GM12891 (cell line): ENCODE measurements around the gene HSPB6.
A peak's percentile ranks its signal among the peaks of the same experiment; 100 is the strongest.

Experiments
- DNase-seq: peaks from one replicate; pipeline ENCODE4 v3.0.0; 2011; ENCODE audit warnings: low spot score; ENCODE audit not compliant: insufficient read length
- FAIRE-seq: peaks from 2 replicates; lab custom pipeline; 2011; peaks lifted over from hg19 to GRCh38; lab: Jason Lieb, UNC
- PAX5 ChIP-seq: IDR thresholded peaks from 2 replicates; pipeline ENCODE4 v1.6.1; 2011; ENCODE audit warnings: low read length, moderate library complexity, mild to moderate bottlenecking; ENCODE audit not compliant: insufficient read depth, severe bottlenecking
- POLR2A ChIP-seq: IDR thresholded peaks from 2 replicates; pipeline ENCODE4 v1.6.1; 2011; ENCODE audit warnings: low read depth, low read length, control low read depth
- POLR2AphosphoS5 ChIP-seq: IDR thresholded peaks from 2 replicates; pipeline ENCODE4 v1.6.1; 2011; ENCODE audit warnings: low read depth, low read length, control low read depth
- POU2F2 ChIP-seq: IDR thresholded peaks from 2 replicates; pipeline ENCODE4 v1.6.1; 2011; ENCODE audit warnings: low read depth, mild to moderate bottlenecking, control low read depth, low read length, moderate library complexity
- SPI1 ChIP-seq: IDR thresholded peaks from 2 replicates; pipeline ENCODE4 v1.6.1; 2011; ENCODE audit warnings: low read depth, low read length, control low read depth
- TAF1 ChIP-seq: IDR thresholded peaks from 2 replicates; pipeline ENCODE4 v1.6.1; 2011; ENCODE audit warnings: low read depth, low read length, control low read depth

The HSPB6 gene

DNA sequence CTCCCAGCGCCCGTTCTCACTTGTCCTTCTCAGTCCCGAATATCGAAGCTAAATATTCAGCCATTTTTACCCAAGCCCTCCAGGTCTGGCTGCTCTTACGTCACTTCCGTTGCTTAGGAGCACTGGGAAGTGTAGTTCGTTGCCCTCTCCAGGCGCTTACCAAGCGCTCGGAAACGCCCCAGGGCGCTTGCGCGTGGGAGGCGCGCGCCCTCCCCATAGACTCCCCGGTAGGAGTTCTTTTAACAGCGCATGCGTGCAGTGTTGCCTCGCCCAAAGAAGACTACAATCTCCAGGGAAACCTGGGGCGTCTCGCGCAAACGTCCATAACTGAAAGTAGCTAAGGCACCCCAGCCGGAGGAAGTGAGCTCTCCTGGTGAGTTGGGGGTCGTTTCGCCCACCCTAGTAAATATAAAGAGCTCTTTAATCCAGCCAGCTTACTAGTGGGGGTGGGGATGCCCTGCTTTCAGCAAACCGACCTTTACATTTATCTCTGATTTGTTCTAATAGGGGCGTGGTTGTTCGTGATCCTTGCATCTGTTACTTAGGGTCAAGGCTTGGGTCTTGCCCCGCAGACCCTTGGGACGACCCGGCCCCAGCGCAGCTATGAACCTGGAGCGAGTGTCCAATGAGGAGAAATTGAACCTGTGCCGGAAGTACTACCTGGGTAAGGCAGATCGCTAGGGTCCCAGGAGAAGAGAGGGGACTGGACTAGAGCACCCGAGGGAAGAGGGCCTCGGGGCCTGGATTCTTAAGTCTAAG, 11.3 kb downstream of the HSPB6 start, which contains the start of the genes PSENEN and U2AF1L4:
Gene PSENEN (plus strand): TSS at position 324 of the 759 bp plus-strand sequence. CDS start 280 bp downstream, at position 604.
Gene U2AF1L4 (minus strand): TSS at position 91 of the 759 bp plus-strand sequence. CDS start 27 bp downstream, at position 64.
- peak; percentile 74 for DNase-seq
- TF ChIP-seq TAF1: peak; percentile 2; the same call in 1 of the 2 replicates
- TF ChIP-seq PAX5: no peak
- peak; percentile 69 for TF ChIP-seq SPI1
- FAIRE-seq: peak; percentile 94

- DNase-seq: peak; percentile 66
- peak; percentile 87 for FAIRE-seq
- TF ChIP-seq SPI1 (peak; percentile 47; the same call in 1 of the 2 replicates), PAX5 (no peak), POLR2A (peak; percentile 75), TAF1 (peak; percentile 64; the same call in 1 of the 2 replicates), POU2F2 (peak; percentile 63; the same call in 1 of the 2 replicates), POLR2AphosphoS5 (peak; percentile 87)
These were observed 12.2 kb downstream of the HSPB6 start for GRCh38 chr19:35744430-35745327.

DNA sequence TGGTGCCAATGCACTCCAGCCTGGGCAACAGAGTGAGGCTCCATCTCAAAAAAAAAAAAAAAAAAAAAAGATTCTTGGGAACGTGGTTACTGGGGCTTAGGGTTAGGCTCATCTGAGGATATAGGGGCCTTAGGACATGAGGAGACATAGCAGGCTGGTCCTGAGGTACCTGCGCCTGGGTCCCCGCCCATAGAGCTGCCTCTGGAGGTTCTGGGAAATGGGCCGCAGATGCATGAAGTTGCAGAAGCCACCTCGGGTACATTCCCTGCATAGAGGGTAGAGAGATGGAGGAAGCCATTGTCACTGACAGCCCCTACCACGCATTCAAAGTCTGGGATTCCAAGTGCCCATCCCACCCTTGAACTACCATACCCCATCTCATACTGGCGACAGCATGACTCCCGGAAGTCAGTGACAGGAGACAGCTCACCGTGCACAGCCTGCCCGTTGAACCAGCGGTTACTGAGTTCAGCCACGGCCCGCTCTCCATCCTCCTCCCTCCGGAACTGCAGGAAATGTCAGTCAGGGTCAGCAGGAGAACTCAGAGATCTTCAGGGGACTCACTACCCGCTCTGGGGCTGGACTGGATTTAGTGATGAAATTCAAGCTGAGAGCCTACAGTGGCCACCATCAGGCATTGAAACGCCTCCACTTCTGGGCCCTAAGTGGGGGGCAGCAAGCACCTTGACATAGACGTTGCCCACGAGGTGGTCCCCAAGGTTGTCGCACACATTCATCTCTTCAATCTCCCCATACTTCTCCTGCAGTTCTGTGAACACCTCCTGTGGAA, 13.0 kb downstream of the HSPB6 start:
- TF ChIP-seq POLR2A: no peak
- TF ChIP-seq POU2F2: no peak
- TF ChIP-seq TAF1: no peak
- TF ChIP-seq PAX5: no peak
- TF ChIP-seq POLR2AphosphoS5: no peak
- TF ChIP-seq SPI1: no peak
- no peak for DNase-seq
- no peak for FAIRE-seq

DNA sequence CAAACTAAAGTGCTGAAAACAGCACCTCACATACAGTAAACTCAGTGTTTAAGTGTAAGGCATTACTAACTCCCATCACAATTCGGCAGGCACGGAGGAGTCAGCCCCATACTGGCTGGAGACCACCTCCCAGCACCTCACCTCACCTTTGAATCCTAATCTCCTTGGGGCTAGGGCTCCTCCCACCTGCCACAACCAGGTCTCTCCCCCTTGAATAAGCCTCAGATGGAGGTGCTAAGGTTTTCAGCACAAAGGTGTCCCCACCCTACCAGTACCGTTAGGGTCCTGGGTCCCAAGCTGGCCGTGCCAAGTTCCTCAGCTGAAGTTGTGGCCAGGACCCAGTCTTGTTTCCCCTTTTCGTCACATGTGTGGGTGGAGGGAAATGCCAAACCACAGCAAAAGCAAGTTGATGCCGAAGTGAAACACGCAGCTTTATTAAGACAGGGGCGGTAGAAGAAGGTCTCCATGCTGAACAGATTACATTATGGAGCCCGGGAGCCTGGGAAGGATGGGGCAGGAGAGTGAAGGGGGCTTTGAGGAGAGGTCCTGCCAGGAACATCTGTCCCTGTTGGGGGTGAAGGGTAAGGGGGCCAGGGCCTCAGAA, 14.6 kb downstream of the HSPB6 start, which contains the start of gene IGFLR1:
Gene IGFLR1 (minus strand): TSS at position 332 of the 604 bp plus-strand sequence. CDS start 1,272 bp downstream, outside the sequence.
- TF ChIP-seq POLR2A: peak; percentile 96
- TF ChIP-seq POU2F2: peak; percentile 86
- TF ChIP-seq SPI1: peak; percentile 78
- TF ChIP-seq TAF1: peak; percentile 86
- TF ChIP-seq PAX5: no peak
- peak; percentile 97 for TF ChIP-seq POLR2AphosphoS5
- FAIRE-seq (peak; percentile 75), DNase-seq (peak; percentile 49)

DNA sequence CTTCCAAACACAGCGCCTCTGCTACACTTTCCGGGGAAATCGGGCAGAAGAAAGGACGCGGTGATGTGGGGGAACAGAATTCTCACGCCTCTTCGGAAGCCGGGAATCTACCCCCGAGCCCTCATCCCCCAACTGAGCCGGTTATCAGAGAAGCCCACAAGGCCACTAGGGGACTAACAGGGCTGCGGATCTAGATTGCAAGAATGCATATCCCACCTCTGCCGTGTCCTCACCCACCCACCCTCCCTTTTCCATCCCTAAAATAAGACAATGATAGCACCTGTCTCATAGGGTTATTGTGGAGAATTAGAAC, 15.7 kb downstream of the HSPB6 start:
- no peak for FAIRE-seq
- TF ChIP-seq POLR2AphosphoS5: no peak
- no peak for TF ChIP-seq TAF1
- no peak for TF ChIP-seq PAX5
- TF ChIP-seq POLR2A: no peak
- no peak for TF ChIP-seq SPI1
- no peak for TF ChIP-seq POU2F2
- DNase-seq: no peak

GRCh38 chr19:35740423-35741202, 16.2 kb downstream of the HSPB6 start:
- FAIRE-seq (peak; percentile 91), DNase-seq (peak; percentile 99)
- TF ChIP-seq TAF1 (peak; percentile 71), POLR2A (peak; percentile 75), PAX5 (no peak), POU2F2 (peak; percentile 59; the same call in 1 of the 2 replicates), SPI1 (no peak), POLR2AphosphoS5 (0 out of 2 replicates have a peak, but pooled peaks have one; percentile 36)

GRCh38 chr19:35740108-35740422, 16.8 kb downstream of the HSPB6 start:
- TF ChIP-seq POLR2AphosphoS5 (no peak), POU2F2 (no peak), PAX5 (no peak), TAF1 (no peak), POLR2A (no peak), SPI1 (no peak)
- DNase-seq: no peak
- no peak for FAIRE-seq
